Activated CD8-positive, alpha-beta memory T cell treated with anti-CD3 and anti-CD28 coated beads, Interleukin-2, amount 50 U/mL, for 48 hours (primary cell): ENCODE data around the gene INTS1.

ENCODE experiments used
- DNase-seq: peaks from one replicate; pipeline ENCODE4 v3.0.0-alpha.2; 2020

INTS1 gene

DNA sequence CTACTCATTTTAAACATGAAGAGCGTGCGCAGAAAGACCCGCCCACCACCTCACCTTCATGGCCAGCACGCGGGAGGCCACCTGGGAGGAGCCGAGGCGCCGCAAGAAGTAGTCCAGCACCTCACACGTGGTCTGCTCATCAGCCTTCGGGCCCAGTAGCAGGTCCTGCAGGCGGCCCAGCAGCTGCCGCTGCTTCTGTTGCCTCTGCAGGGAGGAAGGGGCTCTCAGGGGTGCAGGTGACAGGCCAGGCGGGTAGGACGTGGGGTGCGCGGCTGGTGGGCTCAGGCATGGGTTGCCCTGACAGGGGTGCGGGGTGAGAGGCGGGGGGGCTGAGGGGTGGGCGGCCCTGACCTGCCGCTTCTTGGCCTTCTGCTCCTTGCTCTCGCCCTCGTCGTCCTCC, 17.6 kb downstream of the INTS1 start:
- DNase-seq, result no peak

DNA sequence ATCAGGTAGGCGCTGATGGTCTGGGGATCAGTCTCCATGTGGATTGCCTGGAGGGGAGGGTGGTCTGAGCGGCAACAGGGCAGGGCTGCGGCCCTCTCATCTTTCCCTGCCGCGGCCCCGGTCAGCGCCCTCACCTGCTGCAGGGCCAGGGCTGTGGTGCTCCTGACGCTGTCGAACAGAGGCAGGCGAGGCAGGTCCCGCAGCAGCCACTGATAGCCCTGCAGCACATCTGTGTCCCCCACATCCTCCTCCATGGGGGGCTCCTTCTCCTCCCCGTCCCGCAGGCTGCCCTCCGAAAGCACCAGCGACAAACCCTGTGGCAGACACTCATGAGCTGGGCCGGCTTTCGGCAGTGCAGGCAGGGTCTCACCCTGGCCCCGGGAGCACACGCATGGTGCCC, 19.0 kb downstream of the INTS1 start:
- no peak for DNase-seq

DNA sequence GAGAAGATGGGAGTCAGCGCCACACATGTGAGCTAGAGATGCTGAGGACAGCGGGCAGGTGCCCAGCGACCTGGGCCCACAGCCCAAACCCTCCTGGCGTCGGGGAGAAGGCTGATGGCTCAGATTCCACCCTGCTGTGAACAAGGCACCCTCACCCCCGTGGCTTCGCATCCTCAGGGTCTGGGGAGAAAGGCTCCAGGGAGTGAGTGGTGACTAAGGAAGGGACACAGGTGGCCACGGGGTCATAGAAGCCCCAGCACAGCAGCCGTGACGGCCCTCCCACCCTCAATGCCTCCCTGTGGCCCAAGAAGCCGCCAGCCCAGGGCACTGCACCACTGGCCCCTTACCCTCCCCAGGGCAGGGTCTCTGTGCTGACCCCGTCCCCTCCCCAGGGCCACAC, 19.6 kb downstream of the INTS1 start:
- no peak for DNase-seq

DNA sequence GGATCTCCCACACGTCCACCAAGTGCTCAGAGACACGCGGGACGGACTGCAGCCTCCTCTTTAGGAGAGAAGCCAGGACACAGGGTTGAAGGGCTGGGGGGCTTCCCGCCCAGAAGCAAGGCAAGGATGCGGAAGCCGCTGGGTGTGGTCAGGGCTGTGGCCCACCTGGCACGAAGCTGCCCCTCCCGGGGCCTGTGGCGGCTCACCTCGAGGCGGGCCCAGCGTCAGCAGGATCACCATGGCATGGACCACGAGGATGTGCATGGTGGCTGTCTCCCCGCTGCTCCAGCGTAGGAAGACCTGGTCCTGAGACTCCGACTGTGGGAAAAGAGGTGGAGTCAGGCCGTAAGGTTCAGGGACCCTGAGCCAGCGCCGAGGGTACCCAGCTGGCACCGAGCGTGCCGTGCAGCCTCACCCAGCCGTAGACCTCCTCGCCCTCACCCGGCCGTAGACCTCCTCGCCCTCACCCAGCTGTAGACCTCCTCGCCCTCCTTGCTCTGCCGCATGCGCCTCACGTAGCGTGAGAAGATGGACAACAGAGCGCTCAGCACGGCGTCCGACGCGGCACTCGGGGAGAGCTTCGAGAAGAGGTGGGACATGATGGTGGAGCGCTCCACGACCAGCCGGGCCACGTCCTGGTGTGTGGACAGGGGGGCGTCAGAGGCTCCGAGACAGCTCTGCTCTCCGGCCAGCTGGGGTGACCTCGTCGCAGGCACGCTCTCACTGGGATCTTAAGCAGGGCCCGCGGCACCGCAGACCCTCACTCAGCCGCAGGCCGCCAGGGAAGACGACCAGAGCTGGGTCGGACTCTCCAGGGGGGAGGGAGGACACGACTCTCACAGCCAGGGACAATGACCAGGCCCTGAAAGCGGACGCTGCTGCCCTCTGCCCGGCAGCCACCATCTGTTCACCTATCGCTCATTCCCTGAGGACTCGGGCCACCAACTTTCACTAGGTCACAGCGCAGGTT, 20.4 kb downstream of the INTS1 start:
- DNase-seq, result no peak

DNA sequence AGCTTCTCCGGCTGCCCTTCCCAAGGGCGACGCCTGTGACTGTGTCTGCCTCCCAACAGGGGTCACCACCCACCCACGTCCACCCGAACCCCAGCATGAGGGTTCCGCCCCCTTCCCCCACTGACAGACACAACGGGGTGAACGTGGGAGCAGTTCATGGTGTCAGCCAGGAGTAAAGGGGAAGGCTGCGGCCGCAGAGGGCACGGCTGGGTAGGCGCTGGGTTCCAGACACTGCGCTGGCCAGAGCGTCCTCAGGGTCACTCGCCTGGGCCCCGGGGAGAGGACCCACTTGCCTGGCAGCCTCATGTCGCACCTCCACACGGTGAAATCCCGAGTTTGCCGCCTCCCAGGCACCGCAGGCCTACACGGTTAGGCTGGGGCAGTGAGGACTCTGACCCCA, 21.1 kb downstream of the INTS1 start:
- DNase-seq, result no peak

DNA sequence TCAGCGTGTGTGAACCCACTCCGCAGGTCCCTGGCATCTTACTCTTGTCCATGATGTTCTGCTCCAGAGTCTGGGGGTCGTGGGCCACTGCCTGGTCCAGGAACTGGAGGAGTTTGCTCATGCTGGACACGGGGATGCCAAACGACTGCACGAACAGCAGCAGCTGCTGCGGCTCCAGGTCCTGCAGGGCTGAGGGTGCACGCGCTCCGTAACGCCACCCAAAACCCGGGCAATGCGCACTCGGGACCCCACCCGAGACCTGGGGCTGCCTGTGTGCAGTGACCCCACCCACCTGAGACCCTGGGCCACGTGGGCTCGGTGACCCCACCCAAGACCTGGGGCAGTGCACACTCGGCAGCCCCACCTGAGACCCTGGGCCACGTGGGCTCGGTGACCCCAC, 22.9 kb downstream of the INTS1 start:
- no peak for DNase-seq

DNA sequence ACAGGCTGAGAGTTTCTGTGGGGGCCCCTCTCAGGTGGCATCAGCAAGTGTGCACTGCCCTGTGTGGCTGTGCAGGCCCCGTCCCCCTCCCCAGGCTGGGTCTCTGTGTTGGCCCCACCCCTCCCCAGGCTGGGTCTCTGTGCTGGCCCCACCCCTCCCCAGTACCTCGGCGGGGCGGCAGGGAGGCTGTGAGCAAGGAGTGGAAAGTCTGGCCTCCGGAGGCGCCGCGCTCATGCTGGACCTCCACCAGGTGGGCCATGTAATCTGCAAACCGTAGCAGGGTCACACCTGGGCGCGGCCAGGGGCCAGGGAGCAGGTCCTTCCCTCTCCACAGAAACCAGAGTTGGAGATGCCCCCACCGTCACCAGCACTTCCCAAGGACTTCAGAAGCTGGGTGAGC, 23.5 kb downstream of the INTS1 start:
- DNase-seq, result no peak

DNA sequence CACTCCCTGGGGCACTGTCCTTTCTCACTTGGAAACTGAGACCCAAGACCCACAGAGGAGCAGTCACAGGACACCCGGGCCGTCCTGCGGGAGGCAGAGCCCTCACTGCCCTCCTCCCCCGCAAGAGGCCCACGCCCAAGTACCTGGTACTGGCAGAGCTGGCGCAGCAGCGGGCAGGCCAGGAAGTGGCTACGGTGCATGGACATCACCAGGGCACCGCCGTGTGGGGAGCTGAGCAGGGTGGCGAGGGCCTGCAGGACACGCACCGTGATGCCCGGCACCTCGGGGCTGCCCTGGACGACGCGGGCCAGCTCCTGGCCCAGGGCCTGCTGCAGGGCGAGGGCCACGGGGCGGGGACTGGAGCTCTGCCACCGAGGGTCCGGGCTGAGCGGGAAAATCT, 24.9 kb downstream of the INTS1 start:
- no peak for DNase-seq

DNA sequence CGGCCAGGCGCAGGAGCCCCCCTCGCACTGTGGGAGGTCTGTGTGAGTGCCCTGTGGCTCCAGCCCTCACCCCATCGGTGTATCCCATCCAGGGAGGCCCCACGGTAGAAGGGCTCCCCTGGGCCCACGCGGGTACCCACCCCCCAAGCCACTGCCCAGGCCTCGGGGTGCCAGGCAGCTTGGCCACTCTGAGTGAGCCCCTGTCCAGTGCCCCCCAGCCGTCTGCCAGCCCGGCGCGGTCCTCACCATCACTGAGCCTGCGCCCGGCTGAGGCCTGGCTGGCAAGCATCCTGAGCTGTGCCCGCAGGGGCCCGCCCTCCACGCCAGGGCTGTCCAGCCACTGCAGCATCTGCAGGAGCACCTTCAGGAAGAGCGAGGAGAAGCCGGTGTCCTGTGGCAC, 25.7 kb downstream of the INTS1 start:
- no peak for DNase-seq

DNA sequence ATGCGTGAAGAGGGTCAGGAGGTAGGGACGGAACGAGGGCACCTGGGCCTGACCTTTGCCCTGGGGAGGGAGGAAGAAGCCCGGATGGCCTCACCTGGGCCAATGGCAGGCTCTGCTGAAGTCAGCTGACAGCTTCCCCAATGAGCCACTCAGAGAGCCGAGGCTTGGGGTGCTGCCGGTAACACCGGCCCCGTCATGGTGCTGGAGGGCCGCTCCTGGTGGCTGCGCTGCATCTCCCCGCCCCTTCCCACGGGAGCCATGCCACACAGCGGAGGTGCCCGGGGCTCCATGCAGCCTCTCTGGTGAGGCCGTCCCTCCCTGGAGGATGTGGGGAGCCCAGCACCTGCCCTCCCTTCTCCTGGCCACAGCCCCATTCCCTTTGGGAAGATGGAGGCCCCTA, 27.3 kb downstream of the INTS1 start:
- no peak for DNase-seq

DNA sequence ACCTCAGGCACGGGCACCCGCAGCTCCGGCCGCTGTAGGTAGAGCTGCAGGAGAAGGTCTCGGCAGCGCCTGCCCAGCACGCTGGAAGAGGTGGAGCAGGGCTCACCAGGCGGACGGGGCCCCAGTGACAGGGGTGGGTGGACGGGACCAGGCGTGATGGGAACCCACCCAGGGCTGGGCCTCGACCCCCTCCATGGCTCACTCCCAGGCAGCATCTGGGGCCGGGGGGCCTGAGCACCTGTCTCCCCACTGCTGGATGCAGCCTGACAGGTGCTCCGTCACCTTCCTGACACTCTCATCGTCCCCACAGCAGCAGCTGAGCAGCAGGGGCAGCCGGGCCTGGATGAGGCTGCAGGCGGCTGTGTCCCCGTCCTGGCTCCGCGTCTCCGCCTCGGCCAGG, 28.2 kb downstream of the INTS1 start:
- no peak for DNase-seq

DNA sequence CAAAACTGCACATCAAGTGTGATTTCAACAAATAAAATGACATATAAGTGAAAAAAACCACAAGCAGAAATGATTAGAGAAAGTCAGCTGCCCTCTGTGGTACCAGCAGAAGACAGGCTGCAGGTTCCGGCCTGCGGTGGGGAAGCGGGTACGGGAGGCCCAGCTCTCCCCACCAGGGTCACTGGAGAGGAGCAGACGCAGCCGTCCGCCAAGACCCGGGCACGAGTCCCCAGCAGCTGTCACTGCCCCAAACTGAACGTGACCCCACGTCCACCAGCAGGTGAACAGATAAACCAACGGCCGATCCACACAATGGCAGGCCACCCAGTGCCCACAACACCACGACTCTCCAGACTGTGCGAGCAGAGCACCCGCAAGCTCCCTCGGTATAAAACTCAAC, 28.8 kb downstream of the INTS1 start:
- DNase-seq, result no peak

DNA sequence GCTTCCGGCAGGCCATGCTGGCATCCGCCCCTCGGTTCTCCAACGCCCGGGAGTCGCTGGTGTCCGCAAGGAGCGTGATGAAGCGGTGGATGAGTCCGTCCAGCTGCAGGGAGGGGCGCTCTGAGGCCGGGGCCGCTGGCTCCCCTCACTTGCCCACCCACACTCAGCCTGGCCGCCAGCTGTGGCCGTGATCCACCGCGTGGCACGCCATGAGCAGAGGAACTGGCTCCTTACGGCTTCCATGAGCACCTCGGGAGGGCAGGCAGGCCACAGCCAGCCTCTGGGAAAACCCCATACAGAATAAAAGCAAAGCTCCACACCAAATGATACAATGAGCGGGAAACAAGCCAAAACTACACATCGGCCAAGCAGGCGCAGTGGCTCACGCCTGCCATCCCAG, 29.5 kb downstream of the INTS1 start:
- DNase-seq, result no peak

DNA sequence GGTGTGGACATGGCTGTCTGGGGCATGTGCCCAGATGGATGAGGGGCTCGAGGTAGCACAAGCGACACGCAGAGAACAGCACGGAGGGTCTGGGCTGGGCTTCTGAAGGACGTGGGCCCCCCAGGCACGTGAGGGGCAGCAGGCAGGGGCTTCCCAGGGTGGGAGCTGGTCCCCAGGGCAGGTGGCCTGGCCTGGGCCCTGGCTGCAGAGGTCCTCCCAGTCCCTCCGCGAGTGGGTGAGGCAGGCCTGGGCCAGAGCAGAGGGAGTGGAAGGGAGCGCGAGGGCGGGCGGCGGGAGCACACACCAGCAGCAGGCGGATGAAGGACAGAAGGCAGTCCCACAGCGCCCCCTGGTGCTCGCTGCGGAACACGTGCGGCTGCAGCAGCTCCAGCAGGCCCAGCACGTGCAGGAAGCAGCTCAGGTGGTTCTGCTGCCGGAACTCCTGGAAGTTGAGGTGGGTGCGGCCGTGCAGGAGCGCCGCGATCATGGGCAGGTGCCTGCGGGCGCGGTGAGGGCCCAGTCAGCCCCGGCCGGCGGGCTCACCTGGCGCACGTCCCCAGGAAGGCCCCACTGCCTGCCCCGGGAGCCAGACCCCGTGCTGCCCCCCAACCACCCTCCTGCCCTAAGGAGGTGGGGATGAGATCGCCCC, 30.2 kb downstream of the INTS1 start:
- DNase-seq, result peak; percentile 96

DNA sequence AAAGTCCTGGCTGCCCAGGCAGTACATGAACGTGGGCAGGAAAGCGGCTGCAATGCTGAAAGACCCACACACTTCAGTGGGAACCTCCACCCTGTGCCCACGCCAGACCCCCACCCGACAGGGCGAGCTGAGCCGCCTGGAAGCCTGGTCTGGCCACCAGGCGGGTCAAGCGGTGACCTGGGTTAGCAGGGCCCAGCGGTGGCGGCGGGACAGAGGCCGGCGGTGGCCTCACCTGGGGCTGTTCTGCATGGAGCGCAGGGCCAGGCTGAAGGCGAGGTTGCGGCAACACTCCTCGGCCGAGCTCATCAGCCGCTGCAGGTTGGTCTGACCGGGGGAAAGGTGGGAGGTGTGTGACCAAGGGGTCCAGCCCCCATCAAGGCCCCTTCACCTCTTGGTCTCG, 33.3 kb downstream of the INTS1 start:
- no peak for DNase-seq

DNA sequence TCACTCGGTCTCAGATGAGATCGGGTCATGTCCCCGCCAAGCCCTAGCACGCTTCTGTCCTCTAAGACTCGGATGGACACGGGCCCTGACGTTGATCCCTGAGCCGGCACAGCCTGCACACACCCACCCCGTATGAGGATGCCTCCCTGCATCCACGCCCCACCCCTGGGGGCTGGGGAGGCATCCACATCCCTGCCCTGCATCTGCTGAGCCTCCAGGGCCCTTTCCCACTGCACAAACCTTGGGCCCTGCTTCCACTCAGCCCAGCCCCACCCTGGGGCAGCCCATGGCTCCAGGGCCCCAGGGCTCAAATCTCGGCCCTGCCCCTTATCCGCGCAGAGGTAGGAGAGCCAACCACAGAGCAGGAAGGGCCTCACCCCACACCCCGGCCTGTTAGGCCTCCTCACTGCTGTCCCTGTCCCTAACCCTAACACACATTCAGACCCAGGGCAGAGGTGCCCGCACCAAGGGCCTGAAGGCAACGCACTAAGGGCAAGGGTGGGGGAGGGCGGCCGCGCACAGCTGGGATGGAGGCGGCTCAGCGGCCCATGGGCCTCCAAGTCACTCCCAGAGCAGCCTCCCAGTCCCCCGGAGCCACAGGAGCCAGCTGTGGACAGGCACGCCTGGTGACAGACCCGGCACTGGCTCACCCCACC, 35.4 kb downstream of the INTS1 start:
- no peak for DNase-seq

DNA sequence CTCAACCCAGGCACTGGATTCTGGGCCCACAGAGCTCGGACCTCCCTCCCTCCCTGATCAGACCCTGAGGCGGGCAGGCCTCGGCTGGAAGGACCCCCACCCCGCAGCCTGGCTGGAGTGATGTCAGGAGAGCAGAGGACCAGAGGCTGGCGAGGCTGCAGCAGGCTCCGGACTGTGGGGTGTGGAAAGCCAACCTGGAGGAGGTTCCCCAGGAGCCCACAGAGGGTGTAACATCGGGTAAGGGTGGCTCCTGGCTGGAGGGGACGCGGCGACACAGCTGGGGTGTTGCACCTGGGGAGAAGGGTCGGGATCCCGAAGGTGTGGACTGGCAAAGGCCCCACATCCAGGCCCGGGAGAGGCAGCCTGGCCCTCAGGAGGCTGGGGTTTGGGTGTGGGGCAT, 36.0 kb downstream of the INTS1 start:
- DNase-seq, result no peak

DNA sequence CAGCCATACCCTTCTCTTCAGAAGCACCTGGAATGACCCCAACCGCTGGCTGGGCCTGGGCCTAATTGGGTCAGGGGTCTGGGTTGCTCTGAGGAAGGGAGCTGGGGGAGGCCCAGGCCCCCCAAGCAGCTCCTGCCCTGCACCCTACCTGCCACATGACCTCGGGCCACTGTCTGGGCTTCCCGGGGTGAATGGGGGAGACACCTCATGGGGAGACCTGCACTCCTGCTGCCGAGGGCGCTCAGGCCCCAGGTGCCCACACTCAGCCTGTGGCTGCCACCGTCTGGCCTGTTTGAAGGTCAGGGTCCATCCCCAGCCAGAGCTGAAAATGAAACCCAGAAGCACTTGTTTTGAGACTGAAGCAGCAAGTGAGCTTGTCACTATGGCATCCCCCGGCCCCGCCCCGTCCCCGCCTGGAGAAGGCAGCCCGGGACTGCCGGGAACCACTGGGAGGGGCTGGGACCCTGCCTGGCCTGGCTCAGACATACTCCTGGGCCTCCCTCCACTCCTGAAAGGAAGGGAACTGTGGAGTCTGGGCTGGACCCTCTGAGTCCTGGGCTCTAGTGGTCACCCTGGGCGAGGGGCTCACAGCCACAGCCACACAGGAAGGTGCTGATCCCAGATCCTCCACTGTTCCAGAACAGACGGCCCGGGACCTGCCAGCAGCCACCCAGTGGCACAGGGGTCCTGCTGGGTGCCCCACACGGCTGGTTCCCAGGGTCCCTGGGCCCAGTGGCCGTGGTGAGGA, 37.5 kb downstream of the INTS1 start:
- no peak for DNase-seq

DNA sequence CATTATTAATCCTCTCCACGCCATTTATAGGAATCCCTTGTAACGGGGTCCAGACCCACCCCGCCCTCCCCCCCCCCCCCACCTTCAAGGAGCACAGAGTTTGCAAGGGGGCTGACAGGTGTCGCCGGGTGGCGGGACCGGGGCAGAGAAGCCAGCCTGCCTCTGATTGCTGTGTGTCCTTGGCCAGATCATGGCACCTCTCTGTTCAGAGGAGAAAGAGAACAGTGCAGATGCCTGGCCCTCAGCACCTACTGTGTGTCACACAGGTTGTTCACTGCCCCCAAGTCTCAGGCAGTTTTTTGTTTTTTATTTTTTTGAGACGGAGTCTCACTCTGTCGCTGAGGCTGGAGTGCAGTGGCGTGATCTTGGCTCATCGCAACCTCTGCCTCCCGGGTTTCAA, 39.5 kb downstream of the INTS1 start:
- no peak for DNase-seq

DNA sequence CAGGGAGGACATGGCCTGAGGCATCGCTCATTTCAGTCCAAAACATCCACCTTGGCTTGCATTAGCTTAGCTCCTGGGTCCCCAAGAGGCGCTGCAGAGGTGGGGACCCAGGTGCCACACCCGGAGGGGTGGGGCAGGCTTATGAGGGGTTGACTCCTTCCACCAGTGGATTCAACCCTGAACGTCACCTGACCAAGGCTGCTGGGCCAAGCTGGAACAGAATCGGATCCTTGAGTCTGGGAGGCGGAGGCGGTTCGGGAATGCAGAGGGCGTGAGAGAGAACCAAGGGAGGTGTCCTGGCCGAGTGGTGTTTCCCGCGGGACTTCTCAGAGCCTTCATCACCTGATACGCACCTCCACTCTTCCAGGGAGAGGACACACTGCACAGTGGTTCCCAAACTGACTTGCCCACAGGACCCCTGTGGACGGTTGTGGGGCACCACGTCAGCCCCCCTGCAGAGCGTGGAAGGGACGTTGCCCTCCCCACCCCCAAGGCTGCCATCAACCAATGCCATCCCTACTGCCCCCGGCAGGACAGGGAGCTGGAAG, 40.4 kb downstream of the INTS1 start:
- DNase-seq, result no peak

DNA sequence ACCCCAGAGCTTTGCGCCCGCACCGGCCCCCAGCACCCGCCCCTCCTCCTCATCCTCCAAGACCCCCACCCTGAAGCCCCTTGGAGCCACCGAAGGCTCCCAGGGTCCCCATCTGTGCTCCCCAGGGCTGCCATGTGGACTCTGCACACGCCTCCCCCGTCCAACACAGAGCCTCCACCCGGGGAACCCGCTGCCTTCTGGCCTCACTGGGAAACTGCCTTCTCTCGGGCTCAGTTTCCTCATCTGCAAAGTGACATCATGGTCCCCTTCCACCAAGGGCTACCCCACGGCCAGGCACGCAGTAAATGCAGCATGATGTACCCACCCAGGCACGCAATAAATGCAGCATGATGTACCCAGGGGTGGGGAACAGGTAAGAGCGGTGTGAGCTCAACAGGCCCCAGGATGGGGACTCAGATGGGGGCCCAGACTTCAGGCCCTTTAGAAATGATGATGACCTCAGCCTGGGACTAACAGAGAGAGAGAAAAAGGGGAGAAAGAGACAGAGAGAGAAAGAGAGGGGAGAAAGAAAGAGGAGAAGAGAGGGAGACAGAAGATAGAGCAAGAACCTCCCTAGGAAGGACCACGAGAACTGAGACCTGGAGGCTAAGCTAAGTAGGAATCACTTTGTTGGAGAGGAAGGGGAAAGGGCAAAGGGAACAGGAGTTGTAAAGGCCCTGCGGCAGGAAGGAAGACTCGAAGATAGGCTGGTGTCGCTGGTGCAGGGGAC, 42.4 kb downstream of the INTS1 start:
- DNase-seq, result no peak
